ENCODE data around the gene RAG2.

Gene RAG2

DNA sequence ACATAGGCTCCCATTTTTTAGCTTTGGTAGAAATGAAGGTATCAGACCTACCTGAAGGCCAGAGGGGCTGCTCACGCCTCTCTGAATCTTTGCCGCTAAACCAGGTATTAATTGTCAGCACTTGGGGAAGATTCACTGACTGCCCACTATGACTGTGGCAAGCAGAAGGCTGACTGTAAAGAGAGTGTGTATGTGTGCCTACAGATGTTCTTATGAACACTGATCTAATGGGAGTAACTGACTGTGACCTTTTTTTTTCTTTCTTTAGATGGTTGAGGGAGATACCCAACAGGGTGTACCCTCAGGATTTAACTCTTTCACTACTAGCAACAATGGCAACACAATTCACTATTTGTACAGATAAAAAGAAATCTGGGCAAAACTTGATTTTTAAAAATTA, at the start of gene RAG2:
Gene RAG2, minus strand, starts transcription at position 186 of the 400 bp plus-strand sequence. CDS start 4,068 bp downstream, outside the sequence.
- no peak for DNase-seq

DNA sequence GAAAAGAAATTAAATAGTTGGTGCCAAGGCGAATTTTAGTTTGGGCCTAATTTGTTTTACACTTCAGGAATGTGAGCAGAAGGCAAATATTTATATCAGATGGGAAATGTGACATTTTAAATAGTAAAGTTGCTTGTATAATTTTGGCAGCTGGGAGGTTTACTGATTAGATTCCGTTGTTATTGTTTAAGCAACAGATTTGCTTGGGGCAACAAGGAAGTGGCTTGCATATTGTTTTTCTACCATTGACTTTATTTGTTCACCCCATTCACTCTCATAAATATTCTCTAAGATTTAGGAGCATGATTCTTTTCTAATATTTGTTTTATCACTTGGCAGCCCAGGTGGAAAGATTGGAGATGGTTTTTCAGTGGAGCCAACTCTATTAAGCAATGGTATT, 40.5 kb upstream of the RAG2 start:
- no peak for DNase-seq

DNA sequence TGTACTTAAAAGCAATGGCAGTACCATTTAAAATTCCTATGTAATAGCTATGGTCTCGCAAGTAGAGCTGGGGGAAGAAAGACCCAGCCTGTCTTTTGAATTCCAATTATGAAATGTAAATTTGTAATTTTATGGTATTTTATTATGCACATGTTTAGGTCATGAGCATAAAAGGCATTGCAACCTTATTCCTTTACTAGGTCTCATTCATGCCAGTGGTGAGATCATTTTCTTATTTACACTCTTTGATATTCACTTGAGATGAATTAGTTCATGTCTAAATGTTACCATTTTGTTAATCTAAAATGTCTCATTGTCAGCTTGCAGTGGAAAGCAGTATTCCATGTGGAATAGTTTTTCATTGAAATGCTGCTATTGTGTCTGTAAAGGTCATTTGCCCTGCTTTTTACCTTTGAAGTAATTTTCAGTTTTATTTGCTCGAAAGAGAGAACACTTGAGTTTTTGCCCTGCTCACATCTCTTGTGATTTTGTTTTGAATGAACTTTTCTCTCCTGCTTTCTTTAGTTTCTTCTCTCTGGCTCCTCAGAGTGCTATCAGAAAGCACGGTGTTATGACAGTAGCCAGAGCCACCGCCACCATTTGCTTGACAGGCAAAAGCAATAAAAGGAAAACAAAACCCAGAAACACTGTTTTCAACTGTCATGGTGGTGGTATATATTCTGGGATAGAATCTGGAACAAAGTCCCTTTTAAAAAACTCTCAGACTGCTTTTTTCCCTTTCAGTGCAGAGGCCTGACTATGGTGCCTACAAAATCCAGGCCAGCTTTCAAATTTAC, 37.2 kb upstream of the RAG2 start:
- DNase-seq = no peak

DNA sequence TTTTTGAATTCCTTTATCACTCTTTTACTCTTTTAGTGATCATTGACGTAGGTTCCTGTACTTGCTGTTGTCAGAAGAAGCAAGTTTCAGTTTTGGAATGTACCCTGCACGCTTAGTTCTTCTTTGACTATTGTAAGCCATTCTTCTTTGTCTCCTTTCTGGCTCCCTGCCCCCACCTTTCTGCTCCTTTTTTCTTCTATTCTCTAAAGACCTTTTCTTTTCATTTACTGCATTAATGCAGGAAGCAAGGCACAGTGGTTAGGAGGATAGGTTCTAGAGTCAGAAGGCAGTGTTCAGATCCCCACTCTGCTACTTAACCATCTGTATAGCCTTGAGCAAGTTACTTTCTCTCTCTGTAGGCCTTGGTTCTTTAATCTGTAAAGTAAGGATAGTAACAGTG, 33.7 kb upstream of the RAG2 start:
- no peak for DNase-seq

DNA sequence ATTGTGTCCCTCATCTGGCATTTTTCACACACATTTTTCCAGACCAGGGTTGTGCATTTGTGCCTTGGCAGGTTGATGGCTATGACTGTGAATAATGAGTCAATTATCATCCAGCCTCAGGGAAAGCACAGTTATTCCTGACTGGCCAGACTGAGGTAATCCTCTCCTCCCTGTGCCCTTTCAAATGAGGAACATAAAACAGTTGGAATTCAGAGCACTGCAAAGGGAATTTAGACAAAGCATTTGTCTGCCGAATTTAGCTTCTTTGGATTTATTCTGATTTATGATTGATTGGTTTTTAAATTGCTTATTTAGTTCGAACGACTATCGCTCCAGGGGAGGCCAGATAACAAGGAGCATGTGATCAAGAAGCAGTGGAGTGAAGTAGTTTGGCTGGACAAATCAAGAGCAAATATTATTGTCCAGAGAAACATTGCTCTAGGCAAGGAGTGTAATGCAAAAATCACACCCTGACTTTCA, 30.8 kb upstream of the RAG2 start:
- peak in 1 of 2 experiments; percentile 4 for DNase-seq

DNA sequence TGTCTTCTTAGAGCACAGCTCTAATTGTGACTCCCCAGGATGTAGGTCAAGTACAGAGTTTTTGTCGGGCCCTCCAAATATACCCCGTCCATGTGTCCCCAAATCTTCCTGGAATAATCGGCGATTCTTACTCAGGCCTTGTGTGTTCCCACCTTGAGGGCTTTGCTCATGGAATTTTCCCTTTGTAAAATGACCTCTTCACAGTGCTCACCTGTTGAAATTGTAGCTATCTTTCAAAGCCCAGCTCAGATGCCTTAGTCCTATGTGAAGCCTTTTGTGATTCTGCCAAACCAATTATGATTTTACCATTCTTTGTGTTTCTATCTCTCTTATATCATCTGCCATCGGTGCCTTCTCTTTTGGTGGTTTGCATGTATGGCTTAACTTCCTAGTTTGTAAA, 30.1 kb upstream of the RAG2 start:
- no peak for DNase-seq

DNA sequence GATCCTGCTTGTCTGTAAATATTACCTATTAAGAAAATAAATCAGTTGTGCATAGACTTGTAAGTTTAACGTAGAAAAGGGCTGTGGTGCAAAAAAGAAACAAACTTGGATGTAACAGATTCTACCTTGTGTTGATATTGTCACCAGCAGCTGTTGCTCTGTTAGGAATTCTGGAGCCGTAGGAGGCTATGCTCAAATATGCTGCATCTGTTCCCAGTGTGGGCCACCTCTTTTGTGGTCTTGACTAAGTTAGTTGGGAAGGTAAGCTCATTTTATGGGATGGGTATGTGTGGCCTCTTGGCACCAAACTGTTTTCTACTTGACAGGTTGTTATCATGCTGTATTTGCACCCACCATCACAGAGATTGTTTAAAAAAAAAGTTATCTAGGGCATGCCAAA, 29.4 kb upstream of the RAG2 start:
- DNase-seq = no peak

DNA sequence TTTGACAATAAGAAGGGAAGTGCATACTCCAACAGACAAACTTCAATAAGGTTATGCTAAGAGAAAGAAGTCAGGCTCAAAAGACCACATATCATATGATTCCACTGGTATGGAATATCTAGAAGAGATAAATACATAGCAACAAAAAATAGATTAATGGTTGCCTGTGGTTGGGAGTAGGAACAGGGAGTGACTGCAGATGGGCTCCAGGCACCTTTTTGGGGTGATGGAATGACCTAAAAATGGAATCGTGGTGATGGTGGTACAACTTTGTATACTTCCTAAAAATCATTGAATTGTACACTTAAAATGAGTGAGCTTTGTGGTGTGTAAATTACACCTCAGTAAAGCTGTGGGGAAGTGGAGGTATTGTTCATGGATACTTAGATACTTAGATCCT, 29.0 kb upstream of the RAG2 start:
- DNase-seq = no peak

DNA sequence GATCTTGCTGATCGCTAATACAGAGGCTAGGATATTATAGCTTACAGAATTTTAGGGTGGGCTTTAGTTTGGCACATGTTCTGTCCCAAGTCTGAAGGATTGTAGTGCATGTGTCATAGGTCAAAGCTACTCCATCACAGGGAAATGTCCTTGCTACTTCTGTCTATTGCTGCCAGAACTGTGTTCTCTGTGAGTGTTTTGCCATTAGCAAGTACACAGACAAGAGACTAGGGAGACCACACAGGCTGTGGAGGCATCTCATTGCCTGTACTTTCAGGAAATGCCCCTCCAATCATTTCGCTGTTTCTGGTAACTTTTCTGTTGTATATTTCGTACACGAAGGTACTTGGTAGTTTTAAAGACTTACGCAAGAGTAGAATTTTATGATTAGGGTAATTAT, 25.5 kb upstream of the RAG2 start:
- DNase-seq = no peak

DNA sequence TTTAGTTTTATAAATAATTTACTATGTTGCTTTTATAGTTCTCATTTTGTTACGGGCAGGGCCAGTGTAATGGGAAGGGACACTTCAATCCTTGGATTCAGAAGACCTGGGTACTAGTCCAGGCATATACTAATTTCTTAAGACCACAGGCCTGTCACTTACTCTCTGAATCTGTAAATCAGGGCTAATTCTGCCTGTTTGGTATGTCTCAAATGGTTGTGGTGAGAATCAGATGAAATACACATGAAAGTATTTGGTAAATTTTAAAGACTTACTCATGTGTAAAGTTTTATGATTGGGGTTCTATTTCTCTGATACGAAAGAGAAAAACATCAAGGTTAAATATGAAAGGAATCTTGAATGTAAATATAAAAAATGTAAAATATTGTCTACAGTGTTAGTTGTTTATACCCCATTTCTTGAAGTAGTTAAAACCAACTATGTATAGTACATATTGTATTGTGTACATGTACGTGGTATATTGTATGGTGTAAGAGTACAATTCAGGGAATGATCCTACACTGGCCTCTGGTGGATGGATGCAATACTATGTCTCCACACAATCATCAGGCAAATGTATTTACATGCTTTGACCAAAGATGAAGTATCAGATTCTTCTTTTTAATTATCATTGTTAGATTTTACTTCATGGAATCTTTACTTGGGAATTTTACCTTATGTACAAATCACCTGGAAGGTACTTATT, 24.5 kb upstream of the RAG2 start:
- peak in 1 of 2 experiments; percentile 20 for DNase-seq

DNA sequence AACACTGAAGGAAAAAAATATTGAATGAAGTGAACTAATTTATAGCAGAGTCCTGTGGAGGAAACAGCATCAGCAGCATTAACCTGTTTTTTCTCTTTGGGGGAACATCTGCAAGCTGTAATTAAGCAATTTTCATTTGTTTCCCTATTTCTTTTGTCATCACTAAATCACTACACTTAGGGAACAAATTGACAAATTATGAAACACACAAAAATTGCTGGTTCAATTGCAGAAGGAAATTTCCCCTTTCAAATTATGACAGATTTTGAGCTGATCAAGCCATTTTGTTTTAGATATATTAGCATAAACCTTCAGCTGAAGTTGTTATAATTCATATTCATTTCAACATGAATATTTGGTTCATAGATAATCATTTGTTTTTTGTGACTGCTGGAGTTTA, 22.2 kb upstream of the RAG2 start:
- DNase-seq = no peak

DNA sequence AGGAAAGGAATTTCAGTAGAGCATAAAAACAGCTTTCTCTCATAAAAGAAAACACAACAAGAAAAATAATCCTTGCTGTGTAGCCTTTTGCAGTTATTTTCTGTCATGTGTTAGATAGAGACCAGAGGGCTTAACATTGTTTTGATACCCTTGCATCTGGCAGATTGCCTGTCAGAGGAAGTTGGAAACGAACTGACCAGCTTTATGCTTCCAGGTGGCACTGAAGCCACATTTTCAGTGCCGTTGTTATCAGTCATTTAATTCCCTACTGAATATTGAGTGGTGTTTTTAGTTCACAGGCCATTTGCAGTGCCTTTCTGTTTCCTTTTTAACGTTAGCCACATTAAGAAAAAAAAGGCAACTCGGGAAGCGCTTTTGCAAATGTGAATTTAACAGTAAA, 21.5 kb upstream of the RAG2 start:
- DNase-seq = peak in 1 of 2 experiments; percentile 18

DNA sequence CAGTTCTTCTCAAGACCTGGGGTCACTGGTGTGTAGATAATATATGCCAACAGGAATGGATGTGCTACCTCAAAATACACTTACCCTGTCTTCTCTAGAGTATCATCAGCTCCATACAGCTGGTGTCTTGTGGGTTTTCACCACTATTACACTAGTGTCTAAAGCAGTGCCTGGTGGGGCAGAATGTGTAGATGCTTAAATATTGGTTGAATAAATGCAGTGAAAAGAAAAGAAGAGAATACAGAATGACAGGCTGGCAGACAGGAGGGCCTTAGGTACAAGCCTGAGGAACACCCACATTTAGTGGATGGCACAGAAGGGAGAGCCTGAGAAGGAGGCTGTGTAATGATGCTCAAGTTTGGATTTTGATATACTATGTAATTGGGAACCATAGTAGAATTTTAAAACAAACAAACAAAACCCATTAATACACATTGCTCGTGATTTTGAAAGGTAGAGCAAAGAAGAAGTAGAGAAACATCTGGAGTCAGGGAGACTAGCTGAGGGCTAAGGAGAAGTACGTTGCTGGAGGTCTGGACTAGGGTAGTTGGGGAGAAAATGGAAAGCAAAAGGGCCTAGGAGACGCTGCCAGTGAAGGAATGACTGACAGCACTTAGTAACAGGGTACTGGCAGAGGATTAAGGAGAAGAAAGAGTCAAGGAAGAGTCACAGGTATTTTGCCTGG, 20.5 kb upstream of the RAG2 start:
- DNase-seq = no peak

DNA sequence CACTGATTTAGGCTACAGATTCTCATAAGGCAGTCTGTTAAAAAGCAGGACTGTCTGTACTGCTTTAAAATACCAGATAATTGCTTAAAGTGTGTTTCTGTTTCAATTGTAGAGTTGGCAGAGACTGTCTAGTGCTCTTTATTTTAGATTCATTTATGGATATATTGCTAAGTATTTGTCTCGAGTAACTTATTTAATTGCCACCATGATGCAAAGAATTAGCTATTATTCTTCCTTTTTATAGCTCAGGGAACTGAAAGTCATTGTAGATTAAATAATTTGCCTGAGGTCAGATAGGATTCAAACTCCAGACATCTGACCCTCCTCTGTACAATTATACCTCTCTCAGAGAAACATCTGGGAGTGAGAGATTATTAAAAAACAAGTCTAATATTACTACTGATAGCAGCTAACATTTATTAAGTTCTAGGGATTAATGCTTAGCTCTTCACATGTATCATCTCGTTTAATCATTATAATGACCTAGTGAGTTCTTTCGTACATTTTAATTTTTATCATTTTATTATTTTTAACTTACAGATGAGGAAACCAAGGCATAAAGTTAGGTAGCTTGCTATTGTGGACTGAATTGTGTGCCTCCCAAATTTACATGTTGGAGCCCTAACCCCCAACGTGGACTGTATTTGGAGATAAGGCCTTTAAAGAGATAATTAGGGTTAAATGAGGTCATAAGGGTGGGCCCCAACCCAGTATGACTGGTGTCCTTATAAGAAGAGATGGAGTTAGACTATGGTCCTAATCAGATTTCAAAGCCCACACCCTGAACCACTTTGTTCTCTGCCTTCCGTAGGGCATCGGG, 19.7 kb upstream of the RAG2 start:
- DNase-seq = no peak

DNA sequence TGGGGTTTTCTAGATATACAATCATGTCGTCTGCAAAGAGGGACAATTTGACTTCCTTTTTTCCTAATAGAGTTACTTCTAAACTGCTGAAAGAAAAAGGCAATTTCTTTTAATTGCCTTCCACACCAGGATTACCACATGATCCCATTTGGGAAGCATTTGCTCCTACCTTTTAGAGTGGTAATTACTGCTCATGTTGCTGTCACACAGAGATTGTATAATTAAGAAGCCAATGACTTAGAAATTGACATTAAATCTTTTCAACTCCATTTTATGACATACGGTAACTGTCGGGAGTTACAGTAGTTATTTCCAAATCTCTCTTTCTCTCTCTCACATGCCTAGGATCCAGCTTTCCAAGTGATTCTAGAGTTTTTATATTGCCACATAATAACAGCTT, 17.8 kb upstream of the RAG2 start:
- no peak for DNase-seq

DNA sequence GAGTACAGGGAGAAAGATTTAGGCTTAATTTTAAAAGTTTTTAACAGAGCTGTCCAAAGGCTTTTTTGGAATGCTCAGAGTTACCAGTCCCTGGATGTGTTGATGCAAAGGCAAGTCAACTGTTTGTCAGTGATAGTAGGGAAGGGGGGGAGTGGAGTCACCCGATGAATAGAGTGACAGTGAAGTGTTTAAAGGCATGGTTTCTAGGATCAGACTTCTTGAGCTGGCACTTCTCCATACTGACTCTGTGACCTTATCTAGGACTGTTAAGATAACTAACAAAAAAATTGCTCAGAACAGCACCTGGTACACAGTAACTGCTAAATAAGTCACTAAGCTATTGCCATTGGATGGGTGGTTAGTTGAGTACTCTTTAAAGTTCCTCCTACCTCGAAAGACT, 11.3 kb upstream of the RAG2 start:
- DNase-seq = no peak

DNA sequence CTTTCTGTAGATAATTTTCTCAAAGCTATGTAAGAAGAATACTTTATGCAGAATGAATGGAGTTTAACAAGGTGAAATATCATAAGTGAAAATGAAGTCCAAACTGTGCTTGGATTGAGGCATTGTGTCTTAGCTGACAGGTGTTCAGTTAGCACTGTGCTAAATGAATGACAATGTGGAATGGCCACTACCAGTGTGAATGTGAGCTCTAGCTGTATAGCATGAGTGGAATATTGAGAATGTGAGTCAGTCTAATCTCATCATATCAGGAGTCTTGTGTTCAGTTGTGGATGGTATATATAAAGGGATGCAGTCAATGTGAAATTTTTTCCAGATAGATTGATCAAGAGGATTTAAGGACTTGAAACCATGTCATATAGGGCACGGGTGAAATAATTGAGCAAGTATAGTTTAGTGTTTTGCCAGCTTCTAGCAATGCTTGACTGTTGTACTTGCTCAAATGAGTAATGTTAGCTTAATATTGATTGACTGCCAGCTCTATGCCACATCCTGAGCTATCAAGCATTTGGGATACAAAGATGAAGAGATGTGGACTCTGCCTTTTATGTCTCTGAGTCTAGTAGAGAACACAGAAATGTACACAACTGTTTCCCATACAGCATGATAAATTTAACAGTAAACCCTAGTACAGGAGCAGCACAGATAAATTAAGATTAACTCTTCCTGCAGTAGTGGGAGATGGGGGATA, 10.6 kb upstream of the RAG2 start:
- DNase-seq = no peak

DNA sequence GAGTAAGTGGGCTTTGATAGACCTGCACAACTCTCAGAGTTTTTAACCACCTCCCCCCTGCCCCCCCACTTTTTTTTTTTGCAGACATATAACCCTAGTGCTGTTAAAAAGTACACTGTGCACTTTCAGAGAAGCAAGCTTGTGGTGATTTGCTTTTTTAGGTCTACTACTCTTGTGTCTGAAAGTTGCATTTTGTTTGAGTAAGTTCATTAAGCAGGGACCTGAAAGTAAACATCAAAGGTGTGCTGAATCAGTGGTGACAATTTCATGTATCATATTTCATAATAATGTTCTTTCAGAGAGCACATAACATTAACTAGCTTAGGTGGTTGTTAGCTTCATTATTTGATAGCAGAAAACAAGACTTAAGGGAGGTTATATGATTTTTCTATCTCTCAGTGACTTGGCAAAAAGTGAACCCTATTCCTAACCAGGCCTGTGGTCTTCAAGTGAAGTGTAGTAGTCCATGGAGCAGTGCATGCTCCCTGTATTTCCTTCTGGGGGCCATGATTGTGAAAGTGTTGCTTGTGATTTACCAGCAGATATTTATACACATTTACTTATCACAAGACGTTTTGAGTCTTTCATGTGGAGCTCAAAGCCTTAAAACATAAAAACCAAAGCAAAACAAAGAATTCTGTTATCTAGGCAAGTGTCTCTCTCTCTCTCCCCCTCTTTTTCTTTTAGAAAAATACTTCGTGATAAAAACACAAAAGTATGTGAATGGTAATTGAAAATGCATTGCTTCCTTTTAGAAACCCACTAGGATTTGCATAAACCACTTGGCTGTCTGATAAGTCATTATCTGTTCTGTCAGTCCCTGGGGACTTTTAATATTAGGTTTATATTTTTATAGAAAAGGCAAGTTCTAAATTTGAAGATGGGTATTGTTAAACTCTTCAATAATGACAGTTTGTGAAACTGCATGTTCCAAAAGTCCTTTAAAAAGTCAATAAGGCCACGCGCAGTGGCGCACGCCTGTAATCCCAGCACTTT, 7.5 kb upstream of the RAG2 start:
- no peak for DNase-seq

DNA sequence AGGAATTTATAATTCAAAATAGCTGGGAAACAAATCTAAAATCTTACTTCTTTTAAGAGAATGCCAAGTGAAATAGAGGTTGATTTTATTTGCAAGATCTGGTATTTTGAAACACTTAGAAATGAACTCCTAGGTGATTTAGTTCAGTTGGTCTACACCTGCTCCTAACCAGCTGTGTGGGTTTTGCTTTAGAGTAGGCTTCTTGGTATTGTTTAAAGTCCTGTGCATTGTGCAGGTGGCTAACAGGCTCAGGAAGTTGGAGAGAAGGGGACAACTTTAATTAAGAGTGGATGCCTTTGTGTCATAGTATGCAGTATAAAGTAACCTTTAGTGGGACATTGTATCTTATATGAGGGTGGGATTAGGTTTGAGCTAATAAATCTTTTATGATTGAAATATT, 4.1 kb upstream of the RAG2 start:
- DNase-seq = no peak

DNA sequence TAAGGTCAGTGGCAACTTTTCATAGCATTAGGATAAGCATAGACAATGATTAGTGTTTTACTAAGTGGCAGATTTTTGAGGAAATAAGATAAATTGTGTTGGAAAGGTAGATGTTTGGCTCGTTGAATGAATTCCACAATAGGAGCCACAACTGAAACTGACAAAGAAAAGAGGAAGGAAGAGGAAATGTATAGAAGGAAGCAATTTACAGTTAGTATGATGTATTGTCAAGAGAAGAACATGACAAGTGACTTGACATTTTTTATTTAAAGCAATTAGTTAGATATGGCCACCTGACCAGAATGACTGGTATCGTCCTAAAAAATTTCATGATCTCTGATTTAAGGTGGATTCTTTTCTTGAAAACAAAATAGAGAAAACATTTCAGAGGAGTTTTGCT, 3.1 kb upstream of the RAG2 start:
- DNase-seq = no peak

DNA sequence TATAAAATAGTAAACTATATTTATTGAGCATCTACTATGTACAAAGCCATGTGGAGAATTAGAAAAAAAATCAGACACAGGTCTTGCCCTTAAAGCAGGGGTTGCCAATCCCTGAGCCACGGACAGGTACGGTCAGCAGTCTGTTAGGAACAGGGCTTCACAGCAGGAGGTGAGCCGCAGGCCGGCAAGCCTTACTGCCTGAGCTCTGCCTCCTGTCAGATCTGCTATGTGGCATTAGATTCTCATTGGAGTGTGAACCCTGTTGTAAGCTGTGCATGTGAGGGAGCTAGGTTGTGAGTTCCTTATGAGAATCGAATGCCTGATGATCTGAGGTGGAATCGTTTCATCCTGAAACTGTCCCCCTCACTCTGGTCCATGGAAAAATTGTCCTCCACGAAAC, 2.1 kb upstream of the RAG2 start:
- no peak for DNase-seq

All from NCI-H2081 (cell line).